Measurements from ENCODE around the gene PCDHGA12.
A peak's percentile ranks its signal among the peaks of the same experiment; 100 is the strongest.
"Not testable (repeated sequence)": the region's sequence is repeated elsewhere in the genome, so short reads cannot be mapped to it uniquely, and the experiment has no call there.

The PCDHGA12 gene

GRCh38 chr5:141427783-141428426 lies 2.4 kb upstream of the PCDHGA12 start:
- peaks cover 59% of the 10 kb centered on the region; the same call in 1 of the 2 replicates for H3K36me3 ChIP-seq (ENCODE audit: insufficient read depth, low read length)
- WGBS: 97% methylated on average over 53 of the region's 53 CpGs
- no peak overlapping the region for H3K9ac ChIP-seq (ENCODE audit: low read depth, low read length)
- no peak overlapping the region for H3K27ac ChIP-seq (ENCODE audit: low read depth, low read length)
- H3K4me3 ChIP-seq (ENCODE audit: low read length): no peak overlapping the region
- peaks cover 65% of the 10 kb centered on the region for H3K9me3 ChIP-seq (ENCODE audit: insufficient read depth, low read depth, low read length)
- H3K27me3 ChIP-seq (ENCODE audit: insufficient read depth, low read length): no peaks in the 10 kb centered on the region
- H3K4me1 ChIP-seq (ENCODE audit: insufficient read depth, low read length): no peaks in the 10 kb centered on the region

- no peak overlapping the region for H3K27ac ChIP-seq (ENCODE audit: low read depth, low read length)
- H3K36me3 ChIP-seq (ENCODE audit: insufficient read depth, low read length): peaks cover 36% of the 10 kb centered on the region; the same call in 1 of the 2 replicates
- no peak overlapping the region for H3K9ac ChIP-seq (ENCODE audit: low read depth, low read length)
- H3K27me3 ChIP-seq (ENCODE audit: insufficient read depth, low read length): no peaks in the 10 kb centered on the region
- WGBS: 98% methylated on average over 37 of the region's 37 CpGs
- no peak overlapping the region for H3K4me3 ChIP-seq (ENCODE audit: low read length)
- H3K9me3 ChIP-seq (ENCODE audit: insufficient read depth, low read depth, low read length): peaks cover 68% of the 10 kb centered on the region
- no peaks in the 10 kb centered on the region for H3K4me1 ChIP-seq (ENCODE audit: insufficient read depth, low read length)
Measured at GRCh38 chr5:141431286-141431685, 979 bp downstream of the PCDHGA12 start.

GRCh38 chr5:141432308-141432707 lies 2.0 kb downstream of the PCDHGA12 start:
- H3K9ac ChIP-seq (ENCODE audit: low read depth, low read length); H3K4me1 ChIP-seq (ENCODE audit: insufficient read depth, low read length); H3K27me3 ChIP-seq (ENCODE audit: insufficient read depth, low read length); H3K27ac ChIP-seq (ENCODE audit: low read depth, low read length); H3K4me3 ChIP-seq (ENCODE audit: low read length): not testable (repeated sequence)
- Histone ChIP-seq H3K9me3 (ENCODE audit: insufficient read depth, low read depth, low read length) (peaks cover 63% of the 10 kb centered on the region), H3K36me3 (ENCODE audit: insufficient read depth, low read length) (peaks cover 28% of the 10 kb centered on the region; the same call in 1 of the 2 replicates)
- 97% methylated on average over 38 of the region's 38 CpGs for WGBS

DNA sequence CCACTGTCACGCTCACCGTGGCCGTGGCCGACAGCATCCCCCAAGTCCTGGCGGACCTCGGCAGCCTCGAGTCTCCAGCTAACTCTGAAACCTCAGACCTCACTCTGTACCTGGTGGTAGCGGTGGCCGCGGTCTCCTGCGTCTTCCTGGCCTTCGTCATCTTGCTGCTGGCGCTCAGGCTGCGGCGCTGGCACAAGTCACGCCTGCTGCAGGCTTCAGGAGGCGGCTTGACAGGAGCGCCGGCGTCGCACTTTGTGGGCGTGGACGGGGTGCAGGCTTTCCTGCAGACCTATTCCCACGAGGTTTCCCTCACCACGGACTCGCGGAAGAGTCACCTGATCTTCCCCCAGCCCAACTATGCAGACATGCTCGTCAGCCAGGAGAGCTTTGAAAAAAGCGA lies 2.4 kb downstream of the PCDHGA12 start:
- H3K4me1 ChIP-seq (ENCODE audit: insufficient read depth, low read length); H3K27me3 ChIP-seq (ENCODE audit: insufficient read depth, low read length); H3K27ac ChIP-seq (ENCODE audit: low read depth, low read length); H3K4me3 ChIP-seq (ENCODE audit: low read length); H3K9ac ChIP-seq (ENCODE audit: low read depth, low read length): not testable (repeated sequence)
- Histone ChIP-seq H3K9me3 (ENCODE audit: insufficient read depth, low read depth, low read length) (peaks cover 60% of the 10 kb centered on the region), H3K36me3 (ENCODE audit: insufficient read depth, low read length) (peaks cover 24% of the 10 kb centered on the region; the same call in 1 of the 2 replicates)
- WGBS: 96% methylated on average over 29 of the region's 29 CpGs

GRCh38 chr5:141434006-141434405 lies 3.7 kb downstream of the PCDHGA12 start:
- Histone ChIP-seq H3K27ac (ENCODE audit: low read depth, low read length) (no peak overlapping the region), H3K27me3 (ENCODE audit: insufficient read depth, low read length) (no peaks in the 10 kb centered on the region), H3K9me3 (ENCODE audit: insufficient read depth, low read depth, low read length) (peaks cover 50% of the 10 kb centered on the region), H3K4me1 (ENCODE audit: insufficient read depth, low read length) (no peaks in the 10 kb centered on the region), H3K36me3 (ENCODE audit: insufficient read depth, low read length) (peaks cover 19% of the 10 kb centered on the region; the same call in 1 of the 2 replicates), H3K9ac (ENCODE audit: low read depth, low read length) (no peak overlapping the region), H3K4me3 (ENCODE audit: low read length) (no peak overlapping the region)
- WGBS: 100% methylated on average over 2 of the region's 2 CpGs

- Histone ChIP-seq H3K36me3 (ENCODE audit: insufficient read depth, low read length) (no peaks in the 10 kb centered on the region; the same call in 1 of the 2 replicates), H3K9ac (ENCODE audit: low read depth, low read length) (no peak overlapping the region), H3K9me3 (ENCODE audit: insufficient read depth, low read depth, low read length) (peaks cover 20% of the 10 kb centered on the region), H3K27ac (ENCODE audit: low read depth, low read length) (no peak overlapping the region), H3K27me3 (ENCODE audit: insufficient read depth, low read length) (no peaks in the 10 kb centered on the region), H3K4me3 (ENCODE audit: low read length) (no peak overlapping the region), H3K4me1 (ENCODE audit: insufficient read depth, low read length) (no peaks in the 10 kb centered on the region)
- WGBS: no CpG with 5 or more reads among the region's 2 CpGs
Measured at GRCh38 chr5:141437221-141437620, 6.9 kb downstream of the PCDHGA12 start.

- no peak overlapping the region for H3K9ac ChIP-seq (ENCODE audit: low read depth, low read length)
- H3K9me3 ChIP-seq (ENCODE audit: insufficient read depth, low read depth, low read length): peaks cover 5% of the 10 kb centered on the region; the same call in 1 of the 2 replicates
- H3K36me3 ChIP-seq (ENCODE audit: insufficient read depth, low read length): no peaks in the 10 kb centered on the region
- H3K27ac ChIP-seq (ENCODE audit: low read depth, low read length): no peak overlapping the region
- H3K4me1 ChIP-seq (ENCODE audit: insufficient read depth, low read length): no peaks in the 10 kb centered on the region
- no peak overlapping the region for H3K4me3 ChIP-seq (ENCODE audit: low read length)
- no peaks in the 10 kb centered on the region for H3K27me3 ChIP-seq (ENCODE audit: insufficient read depth, low read length)
- 87% methylated on average over 10 of the region's 10 CpGs for WGBS
Measured at GRCh38 chr5:141439411-141440141, 9.3 kb downstream of the PCDHGA12 start.

GRCh38 chr5:141440341-141440740 lies 10.0 kb downstream of the PCDHGA12 start:
- peaks cover 1% of the 10 kb centered on the region; the same call in 1 of the 2 replicates for H3K9me3 ChIP-seq (ENCODE audit: insufficient read depth, low read depth, low read length)
- 97% methylated on average over 9 of the region's 9 CpGs for WGBS
- H3K4me1 ChIP-seq (ENCODE audit: insufficient read depth, low read length): no peaks in the 10 kb centered on the region
- H3K9ac ChIP-seq (ENCODE audit: low read depth, low read length): no peak overlapping the region
- no peaks in the 10 kb centered on the region for H3K27me3 ChIP-seq (ENCODE audit: insufficient read depth, low read length)
- H3K27ac ChIP-seq (ENCODE audit: low read depth, low read length): no peak overlapping the region
- no peak overlapping the region for H3K4me3 ChIP-seq (ENCODE audit: low read length)
- H3K36me3 ChIP-seq (ENCODE audit: insufficient read depth, low read length): no peaks in the 10 kb centered on the region

- H3K9me3 ChIP-seq (ENCODE audit: insufficient read depth, low read depth, low read length): no peaks in the 10 kb centered on the region
- H3K27ac ChIP-seq (ENCODE audit: low read depth, low read length): no peak overlapping the region
- no peaks in the 10 kb centered on the region for H3K36me3 ChIP-seq (ENCODE audit: insufficient read depth, low read length)
- H3K27me3 ChIP-seq (ENCODE audit: insufficient read depth, low read length): no peaks in the 10 kb centered on the region
- H3K4me3 ChIP-seq (ENCODE audit: low read length): no peak overlapping the region
- no peak overlapping the region; the same call in 1 of the 2 replicates for H3K9ac ChIP-seq (ENCODE audit: low read depth, low read length)
- H3K4me1 ChIP-seq (ENCODE audit: insufficient read depth, low read length): no peaks in the 10 kb centered on the region
- 97% methylated on average over 50 of the region's 50 CpGs for WGBS
Measured at GRCh38 chr5:141441571-141442170, 11.4 kb downstream of the PCDHGA12 start.

DNA sequence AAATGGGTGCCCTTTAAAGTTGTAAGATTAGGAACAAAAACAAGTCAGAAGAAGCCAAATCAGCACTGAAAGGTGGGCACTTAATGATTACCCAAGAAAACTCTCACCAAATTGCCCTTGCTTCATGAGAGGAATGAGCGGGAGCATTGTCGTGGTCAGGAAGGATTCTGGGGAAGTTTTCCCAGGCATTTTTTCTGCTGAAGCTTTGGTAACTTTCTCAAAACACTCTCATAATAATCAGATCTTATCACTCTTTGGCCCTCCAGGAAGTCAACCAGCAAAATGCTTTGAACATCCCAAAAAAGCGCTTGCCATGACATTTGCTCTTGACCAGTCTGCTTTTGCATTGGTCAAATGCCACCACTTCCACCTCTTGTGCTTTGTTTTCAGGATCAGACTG lies 35.0 kb downstream of the PCDHGA12 start:
- no peaks in the 10 kb centered on the region for H3K9me3 ChIP-seq (ENCODE audit: insufficient read depth, low read depth, low read length)
- H3K27me3 ChIP-seq (ENCODE audit: insufficient read depth, low read length): no peaks in the 10 kb centered on the region
- no peaks in the 10 kb centered on the region for H3K4me1 ChIP-seq (ENCODE audit: insufficient read depth, low read length)
- H3K4me3 ChIP-seq (ENCODE audit: low read length): no peak overlapping the region
- no peak overlapping the region for H3K9ac ChIP-seq (ENCODE audit: low read depth, low read length)
- WGBS: 91% methylated on average over 3 of the region's 3 CpGs
- H3K27ac ChIP-seq (ENCODE audit: low read depth, low read length): no peak overlapping the region
- H3K36me3 ChIP-seq (ENCODE audit: insufficient read depth, low read length): no peaks in the 10 kb centered on the region

DNA sequence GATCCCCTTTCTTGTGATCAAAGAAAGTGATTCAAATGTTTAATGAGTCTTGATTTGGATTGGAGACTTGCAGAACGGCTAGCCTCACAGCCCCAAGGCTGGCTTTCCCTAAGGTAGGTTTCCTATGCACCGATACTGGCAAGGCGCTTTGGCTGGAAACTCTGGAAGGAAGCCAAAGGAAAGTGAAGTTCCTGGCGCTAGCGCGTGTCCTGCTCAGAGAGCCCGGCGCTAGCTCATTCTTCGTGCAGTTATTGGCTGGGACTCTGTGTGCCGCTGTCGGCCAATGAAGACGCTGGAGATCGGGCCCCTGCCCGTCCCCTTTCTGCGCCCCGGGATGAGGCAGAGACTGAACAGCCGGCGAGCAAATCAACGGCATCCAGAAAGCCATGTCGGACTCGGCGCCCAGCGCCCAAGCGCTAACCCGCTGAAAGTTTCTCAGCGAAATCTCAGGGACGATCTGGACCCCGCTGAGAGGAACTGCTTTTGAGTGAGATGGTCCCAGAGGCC lies 45.4 kb downstream of the PCDHGA12 start, which contains the start of gene PCDHGC3:
Gene PCDHGC3 (plus strand): TSS at position 342 of the 507 bp plus-strand sequence. CDS start 151 bp downstream, at position 493.
- peak within 1 kb of the TSS; percentile 66 for H3K4me3 ChIP-seq (ENCODE audit: low read length)
- WGBS: 3% methylated on average over 28 of the region's 28 CpGs
- peak within 1 kb of the TSS; percentile 32; the same call in 1 of the 2 replicates for H3K9ac ChIP-seq (ENCODE audit: low read depth, low read length)

More for the DNA sequence above, 45.4 kb downstream of the PCDHGA12 start, which contains the start of gene PCDHGC3:
- Histone ChIP-seq H3K36me3 (ENCODE audit: insufficient read depth, low read length) (no peaks in the 10 kb centered on the region), H3K27ac (ENCODE audit: low read depth, low read length) (no peak within 1 kb of the TSS), H3K9me3 (ENCODE audit: insufficient read depth, low read depth, low read length) (no peaks in the 10 kb centered on the region), H3K27me3 (ENCODE audit: insufficient read depth, low read length) (peaks cover 19% of the 10 kb centered on the region), H3K4me1 (ENCODE audit: insufficient read depth, low read length) (peaks cover 8% of the 10 kb centered on the region; the same call in 1 of the 2 replicates)
